HL-60/S4 treated with phorbol 12-myristate 13-acetate at 8.2 ng/mL for 4 days and 3 days (cell line): ENCODE data around the gene LIFR.

Source experiments
- in situ Hi-C: fragments of 300-500 bp; cut with MboI; formaldehyde crosslinking; loops from 2 replicates; pipeline ENCODE4 v1.15.0; 2022; ENCODE audit warnings: low sequenced_read_pairs

The LIFR gene

DNA sequence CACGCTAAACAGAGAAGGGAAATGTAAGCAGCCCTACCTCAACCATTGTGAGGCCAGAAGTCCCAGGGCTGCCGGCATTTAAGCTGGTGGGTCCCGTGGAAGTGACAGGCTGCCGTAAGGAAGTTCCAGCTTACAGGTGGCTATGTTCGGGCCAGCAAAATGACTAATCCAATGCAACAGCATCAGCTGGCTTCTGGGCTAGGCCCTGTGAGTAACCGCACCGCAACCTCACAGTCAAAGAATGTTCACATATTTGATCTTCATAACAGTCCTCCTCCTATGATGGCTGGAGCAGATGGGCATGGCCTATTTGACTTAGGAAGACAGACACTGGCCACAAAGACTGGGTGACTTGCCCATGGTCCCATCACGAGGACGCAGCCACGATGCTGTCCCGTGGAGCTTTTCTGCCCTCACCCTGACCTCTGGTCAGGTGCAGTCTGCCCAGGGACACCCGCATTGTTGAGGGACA lies 88.2 kb downstream of the LIFR start:
- in situ Hi-C loops = no loop called here

DNA sequence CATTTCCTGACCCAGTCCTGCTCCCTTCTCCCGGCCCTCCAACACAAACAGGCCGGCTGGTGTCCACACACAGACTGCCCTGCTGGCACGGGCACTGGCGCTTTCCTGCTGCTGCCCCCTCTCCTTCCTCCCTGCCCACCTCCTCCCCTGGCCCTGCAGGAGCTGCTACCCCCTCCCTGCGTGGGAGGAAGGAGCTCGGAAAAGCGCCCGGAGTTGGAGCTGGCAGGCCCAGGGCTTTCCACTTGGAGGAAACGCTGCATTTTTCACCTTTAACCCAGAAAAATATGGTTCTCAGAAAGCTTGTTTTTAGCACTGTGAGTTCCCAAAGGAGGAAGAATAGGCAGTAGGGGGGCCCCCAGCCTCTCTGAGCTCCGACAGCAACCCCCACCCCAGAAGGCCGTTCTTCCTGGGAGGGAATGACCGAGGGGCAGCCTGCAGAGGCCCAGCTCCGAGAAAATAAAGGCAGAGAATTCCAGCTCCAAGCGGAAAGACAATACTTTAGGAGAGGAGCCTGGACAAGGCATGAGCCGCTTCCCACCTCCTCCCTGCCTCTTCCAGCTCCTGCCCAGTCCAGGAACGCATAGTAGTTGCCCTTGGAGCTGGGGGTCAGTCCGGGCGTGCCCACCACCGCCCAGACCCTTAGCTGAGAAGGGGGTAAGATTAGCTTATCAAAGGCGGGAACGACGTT lies 88.9 kb downstream of the LIFR start:
- in situ Hi-C loops = no loop called here

DNA sequence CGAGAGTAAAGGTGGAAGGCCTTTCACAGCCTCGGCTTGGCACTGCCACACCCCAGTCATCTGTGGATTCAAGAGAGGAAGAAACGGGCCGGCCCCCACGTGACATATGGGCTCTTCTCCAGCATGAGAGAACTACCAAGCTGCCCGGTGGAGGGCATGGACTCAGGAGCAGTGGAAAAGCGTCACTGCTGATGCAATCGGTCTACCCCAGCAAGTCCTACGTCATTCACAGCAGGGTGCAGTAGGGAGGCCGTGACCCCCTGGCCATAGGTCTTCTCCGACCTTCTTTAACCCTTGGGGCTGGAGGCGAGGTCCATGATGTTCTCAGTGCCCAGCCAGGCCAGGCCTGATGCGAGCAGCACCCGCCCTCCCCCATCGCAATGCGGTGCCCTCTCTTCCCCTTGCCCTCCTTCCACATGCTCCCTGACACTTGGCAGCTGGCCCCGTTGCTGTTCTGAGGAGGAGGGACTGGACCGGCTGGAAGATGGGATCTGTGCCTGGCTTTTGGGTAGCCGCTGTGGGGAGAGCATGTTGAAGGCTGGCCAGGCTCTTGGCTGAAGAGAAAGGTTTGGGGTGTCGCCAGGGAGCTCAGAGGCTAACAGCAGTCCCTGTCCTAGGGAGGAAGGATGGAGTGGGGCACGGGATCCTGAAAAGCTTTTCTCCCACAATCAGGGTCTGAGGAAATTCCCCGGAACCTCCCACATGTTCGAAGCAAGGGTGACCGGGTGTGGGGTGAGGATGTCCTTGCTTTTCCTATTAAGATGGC lies 89.8 kb downstream of the LIFR start:
- in situ Hi-C loops = no loop called here

DNA sequence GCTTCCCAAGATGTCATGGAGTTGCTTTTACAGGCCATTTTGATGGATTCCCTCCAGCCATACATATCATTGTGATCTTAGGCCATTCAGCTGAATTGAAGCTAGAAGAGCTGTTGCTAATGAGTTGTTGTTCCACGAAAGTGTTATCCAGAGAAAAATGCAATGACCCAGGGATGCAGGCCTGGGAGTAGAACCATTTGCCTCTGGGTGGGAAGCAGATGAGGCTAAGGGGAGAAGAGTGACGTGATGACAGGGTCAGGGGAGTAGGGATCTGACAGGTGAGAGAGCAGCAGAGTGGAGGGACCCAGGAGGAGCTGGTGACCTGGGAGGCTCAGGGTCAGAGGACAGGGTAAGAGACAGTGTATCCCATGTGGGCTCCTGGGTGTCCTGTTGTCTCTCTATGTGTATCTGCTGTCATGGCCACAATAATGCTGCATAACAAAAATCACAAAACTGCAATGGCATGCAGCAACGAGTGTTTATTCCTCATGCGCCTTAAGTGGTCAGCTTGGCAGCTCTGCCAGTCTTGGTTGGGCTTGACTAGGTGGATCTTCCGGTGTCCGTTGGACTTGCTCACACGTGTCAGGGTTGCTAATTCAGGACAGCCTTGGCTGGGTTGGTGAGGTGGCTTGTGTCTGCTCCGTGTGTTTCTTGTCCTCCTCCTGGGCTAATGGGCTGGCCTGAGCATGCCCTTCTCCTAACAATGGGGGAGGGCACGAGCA lies 90.6 kb downstream of the LIFR start:
- in situ Hi-C loops = no loop called here

DNA sequence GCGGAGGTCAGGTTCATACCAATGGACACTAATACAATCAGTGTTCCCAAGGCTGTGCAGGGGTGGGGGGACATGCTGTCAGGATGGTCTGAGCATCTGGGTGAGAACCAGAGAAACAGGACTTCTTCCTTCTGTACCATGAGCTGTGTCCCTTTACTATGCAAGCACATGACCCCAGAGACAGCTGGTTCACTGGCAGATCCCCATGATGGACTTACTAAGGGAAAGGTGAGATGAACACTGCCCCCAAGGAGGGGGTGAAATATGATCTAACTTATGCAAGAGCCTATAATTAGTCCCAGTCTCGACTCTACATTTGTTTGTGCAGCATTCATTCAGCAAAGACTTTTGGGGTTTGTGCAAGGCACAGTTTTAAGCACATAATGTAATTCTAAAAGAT lies 91.4 kb downstream of the LIFR start:
- in situ Hi-C loops = no loop called here

DNA sequence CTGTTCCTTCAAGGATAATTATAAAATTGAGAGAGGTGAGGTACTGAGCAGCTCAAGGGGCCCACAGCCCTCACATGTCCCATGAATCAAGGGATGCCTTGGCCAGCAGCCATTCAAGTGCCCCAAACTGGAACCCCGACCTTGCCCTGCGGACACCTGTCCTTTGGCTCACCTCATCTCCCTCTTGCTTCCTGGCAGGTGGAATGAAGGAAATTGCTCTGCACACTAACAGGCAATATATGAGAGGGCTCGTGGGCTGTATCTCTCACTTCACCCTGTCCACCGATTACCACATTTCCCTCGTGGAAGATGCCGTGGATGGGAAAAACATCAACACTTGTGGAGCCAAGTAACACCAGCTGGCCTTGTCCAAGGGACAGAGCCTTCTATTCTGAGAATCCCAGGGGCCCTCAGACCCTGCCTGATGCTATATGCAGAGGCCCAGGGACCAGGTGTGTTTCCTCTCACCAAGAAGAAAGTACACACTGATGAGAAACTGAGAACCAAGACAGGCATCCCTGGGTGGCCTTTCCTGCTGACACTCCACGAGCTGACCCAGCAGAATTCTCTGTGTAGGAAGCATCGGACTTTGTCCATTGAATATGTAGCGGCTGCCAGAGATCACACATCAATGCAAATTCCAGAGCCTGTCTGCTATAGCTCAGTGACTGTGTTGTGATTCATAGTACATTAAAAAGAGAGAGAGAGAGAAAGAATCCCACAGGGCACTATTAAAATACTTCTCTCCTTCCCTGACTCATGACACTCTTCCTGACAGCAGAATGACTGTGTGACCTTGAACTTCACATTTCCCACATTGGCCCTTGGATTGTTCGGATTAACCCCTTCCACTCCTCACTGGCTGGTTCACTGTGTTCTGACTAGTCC lies 92.6 kb downstream of the LIFR start:
- in situ Hi-C loops = no loop called here

DNA sequence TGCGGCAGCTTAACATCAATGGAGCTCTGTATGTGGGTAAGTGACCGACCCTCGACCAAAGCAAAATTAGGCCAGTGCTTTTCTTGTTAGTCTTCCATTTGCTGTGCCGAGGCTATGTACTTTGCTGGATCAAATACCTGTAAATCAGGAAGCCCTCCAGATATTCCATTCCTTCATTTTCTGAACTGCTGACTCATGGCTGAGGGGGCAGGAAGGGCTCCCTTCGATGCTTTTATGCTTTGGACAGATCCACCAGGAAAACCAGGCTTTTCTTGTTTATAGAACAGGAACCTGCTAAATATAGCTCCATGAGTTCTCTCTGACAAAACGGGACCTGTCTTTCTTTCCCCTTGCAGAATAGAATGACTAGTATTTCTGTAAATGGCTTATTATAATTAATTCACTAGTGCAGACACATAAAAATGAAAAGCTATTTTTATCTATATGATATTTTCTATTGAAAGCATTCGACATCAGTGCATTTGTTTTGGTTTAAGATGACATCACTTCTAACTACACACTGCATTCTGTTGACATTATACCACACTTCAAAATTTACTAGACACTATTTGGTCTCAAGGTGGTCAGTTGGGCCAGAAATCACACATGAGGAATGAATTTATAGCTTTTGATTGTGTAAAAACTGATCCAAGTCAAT lies 93.3 kb downstream of the LIFR start:
- in situ Hi-C loops = no loop called here

DNA sequence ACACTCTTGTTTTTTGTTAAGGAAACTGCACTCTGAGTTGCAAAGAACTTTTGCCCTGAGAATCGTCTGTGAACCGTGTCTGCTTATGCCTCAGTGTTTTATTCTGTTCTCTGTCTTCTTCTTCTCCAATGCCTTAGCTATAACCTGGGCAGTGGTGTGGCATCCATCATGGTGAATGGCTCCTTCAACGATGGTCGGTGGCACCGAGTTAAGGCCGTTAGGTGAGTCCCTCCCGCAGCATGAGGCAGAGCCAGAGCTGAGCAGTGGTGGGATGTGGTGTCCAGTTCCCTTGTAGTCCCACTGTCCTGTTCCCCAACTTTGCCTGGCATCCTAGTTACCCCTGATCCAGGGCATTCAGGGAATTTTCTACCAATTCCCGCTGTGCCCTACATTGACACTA lies 98.3 kb downstream of the LIFR start:
- in situ Hi-C loops = no loop called here

DNA sequence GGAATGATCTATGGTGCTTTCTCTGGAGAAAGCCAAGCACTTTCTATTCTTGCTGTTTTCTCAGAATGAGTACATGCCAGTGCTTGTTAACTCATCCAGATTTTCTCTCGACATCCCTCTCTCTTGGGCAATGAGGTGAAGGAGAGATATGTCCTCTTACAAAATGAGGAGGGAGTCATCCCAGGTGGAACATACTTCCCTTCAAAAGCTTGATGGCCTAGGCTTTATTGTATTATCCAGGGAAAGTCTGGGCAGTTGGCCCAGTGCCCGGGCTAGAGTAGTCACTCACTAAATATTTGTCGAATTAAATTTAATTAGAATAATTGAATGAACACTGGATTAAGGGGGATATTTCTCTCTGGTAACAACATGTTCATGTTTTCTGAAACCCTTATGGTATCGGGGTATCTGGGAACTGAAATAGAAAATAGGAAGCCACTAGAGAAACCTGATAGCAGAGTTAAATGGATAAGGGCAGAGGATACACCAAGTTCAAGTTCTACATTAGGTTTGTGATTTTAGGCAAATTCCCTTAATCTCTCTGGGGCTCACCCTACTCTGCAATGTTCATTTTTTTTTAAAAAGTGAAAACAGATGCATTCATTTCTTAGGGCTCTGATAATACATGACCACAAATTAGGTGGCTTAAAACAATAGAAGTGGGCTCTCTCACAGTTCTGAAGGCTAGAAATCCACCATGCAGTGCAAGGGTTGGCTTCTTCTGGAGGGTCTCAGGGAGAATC lies 99.6 kb downstream of the LIFR start:
- in situ Hi-C loops = no loop called here

DNA sequence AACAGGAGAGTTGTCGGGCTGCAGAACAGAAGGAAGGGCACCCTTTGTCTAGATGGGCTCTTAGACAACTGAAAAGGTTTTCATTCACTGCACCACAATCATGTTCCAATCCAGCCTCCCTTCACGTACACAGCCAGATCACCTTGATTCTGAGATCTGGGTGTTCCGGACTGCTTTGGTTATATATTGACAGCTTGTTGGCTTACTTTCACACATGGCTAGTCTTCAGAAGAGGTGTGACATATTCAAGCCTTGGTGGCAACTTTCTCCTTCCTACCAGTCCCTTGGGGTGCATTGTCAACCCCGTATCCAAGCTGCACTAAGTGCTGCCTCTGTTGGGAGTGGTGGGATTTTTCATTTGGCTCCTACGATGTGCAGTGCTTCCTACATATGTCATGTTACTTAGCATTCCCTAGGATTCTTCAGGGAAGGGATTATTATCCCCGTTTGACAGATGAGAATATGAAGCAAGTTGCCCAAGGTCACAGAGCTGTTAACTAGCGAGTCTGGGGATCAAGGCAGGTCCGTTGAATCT lies 100.6 kb downstream of the LIFR start:
- in situ Hi-C loops = no loop called here

DNA sequence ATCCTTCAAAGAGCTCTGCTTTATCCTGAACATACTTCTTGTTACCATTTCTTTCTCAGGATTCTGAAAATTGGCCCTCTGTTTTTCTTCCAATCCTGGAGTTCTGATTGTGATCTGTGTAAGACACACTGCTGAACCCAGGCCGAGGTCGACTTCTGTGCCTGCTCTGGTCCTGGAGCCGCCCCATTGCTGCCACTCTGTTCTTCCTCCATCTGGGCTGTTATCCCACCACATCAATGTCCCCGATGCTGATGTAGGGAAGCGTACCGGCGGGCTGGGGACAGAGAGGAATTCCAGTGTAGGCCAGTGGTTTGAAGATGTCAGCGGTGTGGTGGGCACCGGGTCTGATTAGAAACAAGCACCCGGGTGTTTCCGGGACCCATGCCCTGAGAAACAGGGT lies 102.5 kb downstream of the LIFR start:
- in situ Hi-C loops = no loop called here

DNA sequence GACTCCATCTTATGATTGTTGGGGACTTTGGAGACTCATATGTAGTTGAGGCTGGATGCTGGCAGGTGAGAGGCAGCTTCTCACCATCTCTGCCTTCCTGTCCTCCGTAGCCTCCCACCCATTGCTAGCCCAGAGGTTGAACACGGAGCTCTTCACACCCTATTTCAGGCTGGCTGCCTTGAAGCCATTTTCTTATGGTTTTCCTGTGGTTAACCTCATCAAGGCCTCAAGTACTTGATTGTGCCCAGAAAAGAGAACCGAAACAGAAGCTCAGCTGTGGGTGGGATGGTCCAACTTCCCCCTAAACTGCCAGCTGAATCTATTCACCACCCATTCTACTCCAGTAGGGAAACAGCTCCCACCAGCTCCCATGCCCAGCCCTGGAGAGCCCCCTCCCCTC lies 102.9 kb downstream of the LIFR start:
- in situ Hi-C loops = no loop called here

DNA sequence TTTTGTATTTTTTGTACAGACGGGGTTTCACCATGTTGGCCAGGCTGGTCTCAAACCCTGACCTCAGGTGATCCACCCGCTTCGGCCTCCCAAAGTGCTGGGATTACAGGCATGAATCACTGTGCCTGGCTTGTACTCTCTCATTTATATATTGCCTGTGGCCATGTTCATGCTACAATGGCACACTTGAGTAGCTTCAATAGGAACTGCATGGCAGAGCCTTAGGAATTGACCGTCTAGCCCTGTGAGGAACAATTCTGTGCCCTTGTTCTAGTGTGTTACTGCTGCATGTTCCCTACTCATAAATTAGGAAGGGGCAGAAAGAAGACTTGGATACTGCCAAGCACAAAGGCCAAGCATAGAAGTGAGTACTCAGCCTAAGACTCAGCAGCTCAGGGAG lies 104.2 kb downstream of the LIFR start:
- in situ Hi-C loops = no loop called here

DNA sequence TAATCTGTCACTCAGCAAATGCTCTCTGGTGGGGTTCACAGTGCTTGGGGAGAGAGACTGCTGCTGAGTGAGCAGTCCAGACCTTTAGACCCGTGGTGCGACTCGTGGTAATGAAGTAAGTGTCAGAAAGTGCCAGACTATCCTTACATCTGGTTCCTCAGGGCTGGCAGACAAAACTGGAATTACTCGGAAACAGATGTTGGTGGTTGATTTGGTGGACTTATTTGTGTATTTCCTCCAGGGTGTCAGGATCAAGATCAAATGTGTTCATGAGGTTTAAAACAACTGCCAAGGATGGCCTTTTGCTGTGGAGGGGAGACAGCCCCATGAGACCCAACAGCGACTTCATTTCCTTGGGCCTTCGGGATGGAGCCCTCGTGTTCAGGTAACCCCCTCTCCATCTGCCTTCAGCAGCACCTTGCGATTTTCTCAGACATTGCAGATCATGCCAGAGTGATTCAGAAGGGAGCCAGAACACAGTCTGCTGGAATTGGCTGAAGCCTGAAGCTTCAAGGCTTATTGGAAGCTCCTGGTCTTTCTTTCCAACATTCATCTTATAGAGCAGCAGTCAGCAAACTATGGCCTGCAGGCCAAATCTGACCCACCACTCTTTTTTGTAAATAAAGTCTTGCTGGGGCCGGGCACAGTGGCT lies 105.2 kb downstream of the LIFR start:
- in situ Hi-C loops = no loop called here

DNA sequence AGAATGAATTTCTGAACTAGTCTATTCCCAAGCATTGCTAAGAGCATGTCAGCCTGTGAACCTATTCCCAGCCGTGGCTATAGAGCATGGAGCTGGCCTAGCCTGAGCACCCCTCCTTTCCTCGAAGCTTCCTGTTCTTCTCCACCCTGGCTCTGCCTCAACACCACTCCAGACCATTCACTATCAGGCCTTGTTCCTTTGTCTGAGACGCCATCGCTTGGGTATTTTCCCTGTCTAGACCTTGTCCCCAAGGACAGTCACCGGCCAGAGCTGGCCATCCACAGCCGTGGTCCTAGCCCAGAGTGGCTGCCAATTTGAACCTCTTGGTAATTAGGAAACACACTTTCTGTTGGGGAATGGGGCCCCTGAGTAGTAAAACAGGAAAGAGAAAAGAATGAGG lies 105.8 kb downstream of the LIFR start:
- in situ Hi-C loops = no loop called here

DNA sequence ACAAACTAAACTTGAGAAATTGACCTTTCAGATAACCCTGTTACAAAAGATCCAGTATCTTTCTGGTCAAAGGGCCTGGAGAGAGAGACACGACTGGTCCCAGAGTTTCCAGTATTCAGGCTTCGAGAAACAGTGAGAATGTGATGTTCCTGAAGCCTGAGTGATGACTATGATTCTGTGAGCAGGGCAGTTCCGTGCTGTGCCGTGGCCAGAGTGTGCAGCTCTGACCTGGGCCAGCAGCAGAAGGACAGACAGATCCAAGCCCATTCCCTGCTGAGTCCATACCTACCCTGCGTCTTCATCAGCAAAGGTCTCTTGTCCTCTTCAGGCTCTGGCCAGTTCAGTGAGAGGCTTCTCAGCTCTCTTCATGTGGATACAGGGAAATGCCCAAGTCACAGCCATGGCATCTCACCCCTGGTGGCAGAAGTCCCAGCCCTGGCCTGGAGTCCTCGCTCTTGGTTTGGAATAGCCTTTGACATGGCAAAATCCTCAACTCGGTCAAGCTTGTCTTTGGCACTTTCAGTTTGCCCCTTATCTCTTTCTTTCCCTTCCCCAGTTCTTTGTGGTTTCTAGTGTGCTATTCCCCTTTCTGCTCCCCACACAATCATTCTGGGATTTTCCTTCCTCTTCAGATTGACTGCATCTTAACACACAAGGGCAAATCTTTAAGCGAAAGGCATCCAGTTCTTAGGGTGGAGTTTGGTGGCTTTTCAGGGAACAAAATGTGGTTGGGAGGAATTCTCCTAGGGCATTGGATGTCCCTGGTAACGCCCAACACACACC lies 107.7 kb downstream of the LIFR start:
- in situ Hi-C loops = loop anchor here (25.0 kb wide), 1 partner anchor 364 kb away; no protein-coding TSS in a partner anchor

DNA sequence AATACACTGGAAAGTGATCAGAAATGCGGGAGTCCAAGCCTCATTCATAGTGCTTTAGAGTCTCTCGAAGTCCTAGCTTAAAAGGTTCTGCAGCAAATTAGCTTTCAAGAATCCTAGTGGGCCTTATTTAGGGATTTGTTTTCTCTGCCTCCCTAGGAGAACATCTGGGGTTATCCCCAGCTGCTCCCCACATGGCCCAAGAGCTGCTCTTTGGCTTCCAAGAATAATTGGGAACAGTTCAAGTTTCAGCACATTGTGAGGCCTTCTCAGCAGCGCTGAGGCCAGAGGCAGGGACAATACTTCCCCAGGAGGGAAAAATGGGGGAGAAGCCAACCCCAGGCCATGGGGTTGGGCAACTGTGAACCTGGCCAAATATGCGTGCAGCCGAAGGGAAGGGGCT lies 108.7 kb downstream of the LIFR start:
- in situ Hi-C loops = loop anchor here (25.0 kb wide), 1 partner anchor 365 kb away; no protein-coding TSS in a partner anchor

DNA sequence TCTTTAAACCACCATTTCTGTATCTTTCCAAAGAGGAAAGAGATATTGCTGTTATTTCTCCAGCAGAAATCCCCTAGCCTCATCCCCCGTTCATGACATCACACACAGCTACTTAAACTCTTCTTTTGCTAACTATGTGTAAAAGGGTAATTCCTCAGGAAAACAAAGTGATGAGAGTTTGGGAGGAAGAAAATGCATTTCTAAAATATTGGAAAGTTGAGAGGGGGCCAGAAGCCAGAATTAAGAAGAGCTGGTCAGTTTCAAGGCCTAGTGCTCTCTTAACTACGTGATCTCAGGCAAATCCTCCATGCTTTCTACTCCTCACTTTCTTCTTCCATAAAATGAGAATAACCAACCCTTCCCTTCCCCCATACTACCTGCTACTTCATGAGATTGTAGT lies 109.4 kb downstream of the LIFR start:
- in situ Hi-C loops = loop anchor here (25.0 kb wide), 1 partner anchor 365 kb away; no protein-coding TSS in a partner anchor
